IPS-20b (cell line): ENCODE data around the gene DNAH8.

Experiments
- H3K27ac ChIP-seq: one replicate; pipeline ENCODE4 v1.5.1; 2013; ENCODE audit warnings: low read length
- H3K27me3 ChIP-seq: 2 replicates; pipeline ENCODE4 v1.6.1; 2013; ENCODE audit warnings: mild to moderate bottlenecking, low read length, inconsistent platforms; ENCODE audit not compliant: insufficient read depth
- H3K36me3 ChIP-seq: 2 replicates; pipeline ENCODE4 v1.6.1; 2013; ENCODE audit warnings: low read depth, mild to moderate bottlenecking, inconsistent platforms, low read length, moderate library complexity; ENCODE audit not compliant: insufficient read depth
- H3K4me1 ChIP-seq: 2 replicates; pipeline ENCODE4 v1.6.1; 2013; ENCODE audit warnings: mild to moderate bottlenecking, control low read depth, inconsistent platforms, low read length, moderate library complexity; ENCODE audit not compliant: insufficient read depth
- H3K4me3 ChIP-seq: 2 replicates; pipeline ENCODE4 v1.5.1; 2013; ENCODE audit warnings: mild to moderate bottlenecking, low read length, inconsistent platforms
- H3K9ac ChIP-seq: 2 replicates; pipeline ENCODE4 v1.6.1; 2013; ENCODE audit warnings: low read depth, mild to moderate bottlenecking, inconsistent platforms, low read length, moderate library complexity
- H3K9me3 ChIP-seq: 2 replicates; pipeline ENCODE4 v1.6.1; 2013; ENCODE audit warnings: mild to moderate bottlenecking, low read depth, low read length, inconsistent platforms; ENCODE audit not compliant: insufficient read depth

The DNAH8 gene

GRCh38 chr6:39061182-39061581, 346.1 kb downstream of the DNAH8 start:
- Histone ChIP-seq H3K9me3 (no peaks in the 10 kb centered on the region), H3K36me3 (peaks cover 7% of the 10 kb centered on the region; the same call in 1 of the 2 replicates), H3K4me3 (no peak overlapping the region), H3K9ac (no peak overlapping the region), H3K27me3 (no peaks in the 10 kb centered on the region), H3K27ac (no peak overlapping the region), H3K4me1 (no peaks in the 10 kb centered on the region)

GRCh38 chr6:39061588-39061987, 346.5 kb downstream of the DNAH8 start:
- Histone ChIP-seq H3K36me3 (peaks cover 7% of the 10 kb centered on the region; the same call in 1 of the 2 replicates), H3K27me3 (no peaks in the 10 kb centered on the region), H3K27ac (no peak overlapping the region), H3K9ac (no peak overlapping the region), H3K9me3 (no peaks in the 10 kb centered on the region), H3K4me1 (no peaks in the 10 kb centered on the region), H3K4me3 (no peak overlapping the region)

- Histone ChIP-seq H3K4me1 (no peaks in the 10 kb centered on the region), H3K27me3 (no peaks in the 10 kb centered on the region), H3K9ac (no peak overlapping the region), H3K36me3 (peaks cover 7% of the 10 kb centered on the region; the same call in 1 of the 2 replicates), H3K4me3 (no peak overlapping the region), H3K27ac (no peak overlapping the region), H3K9me3 (no peaks in the 10 kb centered on the region)
Measured at GRCh38 chr6:39062014-39062740, 347.1 kb downstream of the DNAH8 start.

- Histone ChIP-seq H3K27ac (no peak overlapping the region), H3K4me3 (no peak overlapping the region), H3K27me3 (no peaks in the 10 kb centered on the region), H3K9me3 (no peaks in the 10 kb centered on the region), H3K4me1 (no peaks in the 10 kb centered on the region), H3K36me3 (peaks cover 3% of the 10 kb centered on the region; the same call in 1 of the 2 replicates), H3K9ac (no peak overlapping the region)
Measured at GRCh38 chr6:39063526-39063925, 348.4 kb downstream of the DNAH8 start.

GRCh38 chr6:39065561-39065960, 350.4 kb downstream of the DNAH8 start:
- Histone ChIP-seq H3K4me3 (no peak overlapping the region), H3K9me3 (no peaks in the 10 kb centered on the region), H3K4me1 (no peaks in the 10 kb centered on the region), H3K27me3 (no peaks in the 10 kb centered on the region), H3K27ac (no peak overlapping the region), H3K9ac (no peak overlapping the region), H3K36me3 (no peaks in the 10 kb centered on the region; the same call in 1 of the 2 replicates)

DNA sequence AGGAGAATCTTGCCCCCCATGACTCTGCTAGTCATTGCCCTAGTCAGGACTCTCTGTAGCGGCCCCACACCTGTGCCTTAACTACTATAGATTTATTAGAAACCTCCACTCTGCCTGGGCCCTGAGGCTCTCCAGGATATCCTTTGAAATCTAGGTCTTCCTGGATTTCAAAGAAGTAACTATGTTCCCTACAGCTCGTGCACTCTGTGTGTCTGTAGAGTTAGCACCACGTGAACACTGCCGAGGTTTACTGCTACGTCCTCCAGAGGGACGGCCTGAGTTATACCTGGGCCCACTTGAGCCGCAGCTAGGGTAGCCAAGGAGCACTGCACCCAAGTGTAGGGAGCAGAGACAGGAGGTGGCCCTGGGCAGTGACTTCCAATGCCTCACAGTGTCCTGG, 353.3 kb downstream of the DNAH8 start:
- no peaks in the 10 kb centered on the region for H3K9me3 ChIP-seq
- H3K36me3 ChIP-seq = no peaks in the 10 kb centered on the region; the same call in 1 of the 2 replicates
- no peak overlapping the region for H3K27ac ChIP-seq
- H3K27me3 ChIP-seq = no peaks in the 10 kb centered on the region
- H3K9ac ChIP-seq = no peak overlapping the region
- no peak overlapping the region for H3K4me3 ChIP-seq
- H3K4me1 ChIP-seq = peaks cover 3% of the 10 kb centered on the region; the same call in 1 of the 2 replicates

GRCh38 chr6:39072830-39073229, 357.7 kb downstream of the DNAH8 start:
- Histone ChIP-seq H3K9ac (no peak overlapping the region), H3K36me3 (no peaks in the 10 kb centered on the region), H3K9me3 (no peaks in the 10 kb centered on the region), H3K4me3 (no peak overlapping the region), H3K4me1 (peaks cover 3% of the 10 kb centered on the region; the same call in 1 of the 2 replicates), H3K27ac (no peak overlapping the region), H3K27me3 (no peaks in the 10 kb centered on the region)

GRCh38 chr6:39073471-39074355, 358.6 kb downstream of the DNAH8 start:
- no peaks in the 10 kb centered on the region for H3K36me3 ChIP-seq
- H3K4me3 ChIP-seq = no peak overlapping the region
- no peaks in the 10 kb centered on the region for H3K9me3 ChIP-seq
- peaks cover 3% of the 10 kb centered on the region; the same call in 1 of the 2 replicates for H3K4me1 ChIP-seq
- H3K9ac ChIP-seq = no peak overlapping the region
- H3K27me3 ChIP-seq = no peaks in the 10 kb centered on the region
- H3K27ac ChIP-seq = no peak overlapping the region

- no peaks in the 10 kb centered on the region for H3K27me3 ChIP-seq
- no peaks in the 10 kb centered on the region for H3K9me3 ChIP-seq
- peaks cover 3% of the 10 kb centered on the region; the same call in 1 of the 2 replicates for H3K4me1 ChIP-seq
- H3K4me3 ChIP-seq = no peak overlapping the region
- H3K27ac ChIP-seq = no peak overlapping the region
- no peaks in the 10 kb centered on the region for H3K36me3 ChIP-seq
- no peak overlapping the region for H3K9ac ChIP-seq
Measured at GRCh38 chr6:39074486-39074885, 359.4 kb downstream of the DNAH8 start.

DNA sequence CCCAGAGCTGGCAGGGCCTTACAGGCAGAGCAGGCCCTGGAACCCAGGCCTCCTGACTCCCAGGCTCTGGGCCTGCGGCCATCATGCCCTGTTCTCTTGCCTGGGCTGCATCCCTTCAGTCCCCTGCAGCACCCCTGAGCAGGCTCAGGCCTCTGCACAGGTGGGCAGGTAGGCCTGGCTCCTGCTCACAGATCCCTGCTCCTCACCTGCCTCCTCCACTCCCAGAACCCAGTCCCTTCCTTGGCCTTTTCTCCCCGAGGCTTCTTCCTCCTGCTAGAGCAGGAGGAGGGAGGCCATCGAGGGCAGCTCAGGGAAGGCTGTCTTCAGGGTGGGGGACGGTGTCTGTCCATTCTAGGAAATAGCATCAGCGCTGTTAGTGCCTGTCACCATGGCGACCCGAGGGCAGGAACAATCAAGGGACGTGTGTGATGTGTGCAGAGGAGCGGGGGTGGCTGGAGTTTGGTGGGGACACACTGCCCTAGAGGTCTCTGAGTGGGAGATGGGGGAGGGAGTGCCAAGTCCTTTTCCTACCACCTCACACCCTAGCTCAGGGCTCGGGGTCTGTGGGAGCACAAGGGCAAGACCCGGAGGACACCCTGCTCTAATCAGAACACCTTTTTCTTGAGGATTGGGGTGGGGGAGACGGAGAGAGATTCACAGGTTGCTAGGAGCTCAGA, 360.0 kb downstream of the DNAH8 start:
- Histone ChIP-seq H3K4me3 (no peak overlapping the region), H3K36me3 (no peaks in the 10 kb centered on the region), H3K9me3 (no peaks in the 10 kb centered on the region), H3K27me3 (no peaks in the 10 kb centered on the region), H3K4me1 (peaks cover 3% of the 10 kb centered on the region; the same call in 1 of the 2 replicates), H3K9ac (no peak overlapping the region), H3K27ac (no peak overlapping the region)

DNA sequence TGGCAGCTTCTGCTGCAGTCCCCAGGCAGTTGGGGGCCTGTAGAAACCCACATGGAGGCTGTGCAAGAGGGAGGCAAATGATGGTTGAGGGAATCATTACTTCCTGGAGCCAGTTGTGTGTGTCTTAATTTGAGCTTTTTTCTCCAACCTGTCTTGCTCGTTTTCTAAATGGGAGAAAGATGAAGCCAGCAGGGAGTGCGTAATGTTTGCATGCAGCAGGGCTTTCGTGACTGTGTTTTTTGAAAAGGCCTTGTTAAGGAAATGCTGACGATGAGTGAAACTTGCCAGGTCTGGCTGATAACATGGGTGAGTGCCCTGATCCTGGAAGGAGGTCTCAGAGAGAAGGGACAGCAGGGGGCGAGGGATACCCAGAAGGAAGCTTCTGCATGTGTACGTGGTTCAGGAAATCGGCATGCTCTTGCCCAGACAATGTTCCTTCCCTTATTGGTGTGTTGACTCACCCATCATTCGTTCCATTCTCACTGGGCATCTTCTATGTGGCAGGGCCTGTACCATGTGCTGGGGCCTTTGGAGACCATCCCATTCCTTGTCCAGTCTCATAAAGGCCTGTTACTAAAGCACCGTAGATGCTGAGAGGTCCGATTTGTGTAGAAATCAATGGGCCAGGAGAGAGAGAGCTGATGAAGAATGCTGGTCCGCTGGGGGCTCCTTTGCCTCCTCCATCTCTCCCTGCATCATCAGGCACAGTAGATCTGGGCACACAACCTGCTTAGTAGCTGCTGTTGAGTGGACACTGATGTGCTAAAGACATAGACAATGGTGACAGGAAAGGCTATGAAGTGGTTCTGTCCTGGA, 360.9 kb downstream of the DNAH8 start:
- Histone ChIP-seq H3K9ac (no peak overlapping the region), H3K36me3 (no peaks in the 10 kb centered on the region), H3K9me3 (no peaks in the 10 kb centered on the region), H3K27ac (no peak overlapping the region), H3K27me3 (no peaks in the 10 kb centered on the region), H3K4me3 (no peak overlapping the region), H3K4me1 (peaks cover 3% of the 10 kb centered on the region; the same call in 1 of the 2 replicates)
